Ascending aorta (tissue), 2 donors: ENCODE measurements around the gene CNIH4. TPM values are rescaled to one million over a fixed set of nuclear protein-coding genes. Genes with fewer than 3 reads are reported as not detected.

ENCODE experiments used
- DNase-seq, 2 donors: peaks; one replicate each; pipeline ENCODE4 v3.0.0-alpha.2; 2019; ENCODE audit warnings: low spot score in 2 of 2
- H3K27ac ChIP-seq, 2 donors: fragments of 200-600 bp; sonication (generic); one replicate each; pipeline ENCODE4 v1.5.1; 2016 to 2017; ENCODE audit warnings: mild to moderate bottlenecking in 1 of 2
- H3K27me3 ChIP-seq: fragments of 200-600 bp; sonication (generic); one replicate; pipeline ENCODE4 v1.5.1; 2017
- H3K36me3 ChIP-seq, 2 donors: fragments of 200-600 bp; sonication (generic); one replicate each; pipeline ENCODE4 v1.5.1; 2016
- H3K4me1 ChIP-seq, 2 donors: fragments of 200-600 bp; sonication (generic); one replicate each; pipeline ENCODE4 v1.5.1; 2016 to 2017; ENCODE audit warnings: mild to moderate bottlenecking in 1 of 2
- H3K4me3 ChIP-seq, 2 donors: fragments of 200-600 bp; sonication (generic); one replicate each; pipeline ENCODE4 v1.5.1; 2016 to 2017; ENCODE audit warnings: mild to moderate bottlenecking in 1 of 2
- H3K9me3 ChIP-seq, 2 donors: fragments of 200-600 bp; sonication (generic); one replicate each; pipeline ENCODE4 v1.5.1; 2016
- CTCF ChIP-seq, 3 experiments: fragments of 200-600 bp in 2 of 3; fragments of 450-650 bp in 1 of 3; sonication (generic) in 2 of 3; IDR thresholded peaks; one replicate each; pipeline ENCODE4 v1.5.1; 2016 to 2019; ENCODE audit warnings: antibody characterized with exemption in 3 of 3, mild to moderate bottlenecking in 1 of 3, moderate library complexity in 1 of 3
- intact Hi-C: fragments of 100-400 bp; cut with DNase I; formaldehyde crosslinking; loops from one replicate; pipeline ENCODE4 v1.15.1; 2023
- total RNA-seq: library from RNA; depleted of rRNA; stranded (reverse); fragments of >200 nt; gene quantifications from one replicate; pipeline ENCODE4 v1.1.0, GENCODE V29; 2016

The CNIH4 gene
- total RNA-seq, 1 donor from 2014 or later = 26.9 TPM

DNA sequence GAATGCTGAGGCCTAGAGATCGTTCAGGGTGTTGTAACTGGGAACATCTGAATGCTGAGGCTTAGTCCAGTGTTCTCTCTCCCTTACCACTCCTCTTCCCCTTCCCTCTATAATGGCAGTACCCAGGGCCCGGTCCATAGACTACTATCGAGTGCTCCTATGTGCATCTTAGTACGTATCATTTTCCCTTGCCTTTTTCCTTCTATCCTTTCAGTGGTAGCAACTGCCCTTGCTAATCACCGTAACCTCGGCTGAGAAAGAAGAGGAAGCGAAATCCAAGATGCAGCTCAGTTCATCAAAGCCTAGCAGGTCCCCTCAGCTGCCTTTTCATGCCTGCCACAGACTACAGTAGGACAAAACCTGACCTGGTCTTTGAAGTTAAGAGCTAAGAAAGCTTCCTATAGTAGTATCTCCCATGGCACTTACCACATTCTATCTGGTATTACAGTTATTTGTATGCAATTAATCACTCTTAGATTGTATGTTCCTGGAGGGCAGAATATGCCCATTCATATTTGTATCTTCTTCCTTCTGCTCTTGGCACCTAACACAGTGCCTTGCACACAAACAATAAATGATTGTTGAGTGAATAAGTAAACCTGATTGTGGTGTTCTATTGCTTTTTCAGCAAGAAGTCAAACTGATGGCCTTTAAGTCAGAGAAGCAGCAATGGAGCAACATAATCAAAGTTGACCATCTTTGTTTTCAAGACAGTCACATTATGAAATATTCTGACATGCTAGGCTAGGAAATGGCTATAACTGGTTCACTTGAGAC is 22.4 kb downstream of the CNIH4 start:
- no peak for TF ChIP-seq CTCF (IDR thresholded peaks at IDR 0.05)
- H3K4me1 ChIP-seq = peaks cover 10% of the 10 kb centered on the region in 2 donors
- H3K36me3 ChIP-seq = peaks cover 21 to 45% of the 10 kb centered on the region in 2 donors
- H3K27me3 ChIP-seq = no peaks in the 10 kb centered on the region
- no peak overlapping the region for H3K27ac ChIP-seq
- intact Hi-C loops = no loop called here
- no peak for DNase-seq
- H3K9me3 ChIP-seq = no peaks in the 10 kb centered on the region
- no peak overlapping the region for H3K4me3 ChIP-seq

GRCh38 chr1:224380003-224380402 is 23.3 kb downstream of the CNIH4 start:
- Histone ChIP-seq H3K4me1 (peaks cover 10% of the 10 kb centered on the region in 2 donors), H3K4me3 (no peak overlapping the region), H3K9me3 (no peaks in the 10 kb centered on the region), H3K27ac (no peak overlapping the region), H3K27me3 (no peaks in the 10 kb centered on the region), H3K36me3 (peaks cover 19 to 36% of the 10 kb centered on the region in 2 donors)
- TF ChIP-seq CTCF (IDR thresholded peaks at IDR 0.05) = no peak
- DNase-seq = no peak
- intact Hi-C loops = no loop called here

DNA sequence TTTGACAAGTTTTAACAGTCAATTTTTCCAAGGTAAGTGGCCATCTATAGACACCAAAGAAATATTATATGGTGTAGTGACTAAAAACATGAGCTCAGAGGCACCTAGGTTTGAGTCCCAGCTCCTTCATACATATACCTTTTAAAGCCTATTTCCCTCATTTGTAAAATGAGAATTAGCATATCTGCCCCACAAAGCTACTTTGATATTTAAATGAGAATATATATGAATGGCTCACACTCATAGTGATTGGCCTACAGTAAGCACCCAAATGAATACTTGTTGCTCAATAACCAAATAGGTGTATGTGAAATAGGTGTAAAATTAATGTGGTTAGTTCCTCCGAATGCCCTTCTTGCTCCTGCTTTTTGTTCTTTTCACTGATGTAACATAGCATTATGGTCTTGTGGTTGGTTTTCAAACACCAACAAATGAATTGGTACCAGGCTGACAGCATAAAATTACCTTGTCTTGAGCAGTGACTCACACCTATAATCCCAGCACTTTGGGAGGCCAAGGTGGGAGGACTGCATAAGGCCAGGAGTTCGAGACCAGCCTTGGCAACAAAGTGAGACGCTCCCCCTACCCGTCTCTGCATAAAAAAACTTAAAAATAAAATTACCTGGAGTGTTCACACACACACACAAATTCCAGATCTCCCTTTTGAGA is 25.3 kb downstream of the CNIH4 start:
- H3K4me3 ChIP-seq = no peak overlapping the region
- DNase-seq = no peak
- intact Hi-C loops = no loop called here
- no peaks in the 10 kb centered on the region for H3K9me3 ChIP-seq
- no peak overlapping the region for H3K27ac ChIP-seq
- no peak for TF ChIP-seq CTCF (IDR thresholded peaks at IDR 0.05)
- H3K36me3 ChIP-seq = peaks cover 17 to 19% of the 10 kb centered on the region in 2 donors
- H3K4me1 ChIP-seq = peaks cover 3 to 6% of the 10 kb centered on the region in 2 donors
- H3K27me3 ChIP-seq = no peaks in the 10 kb centered on the region

GRCh38 chr1:224383218-224383617 is 26.5 kb downstream of the CNIH4 start:
- no peak for TF ChIP-seq CTCF (IDR thresholded peaks at IDR 0.05)
- Histone ChIP-seq H3K4me3 (no peak overlapping the region), H3K27me3 (no peaks in the 10 kb centered on the region), H3K36me3 (peaks cover 20% of the 10 kb centered on the region in 2 donors), H3K4me1 (no peaks in the 10 kb centered on the region), H3K9me3 (no peaks in the 10 kb centered on the region), H3K27ac (no peak overlapping the region)
- no peak for DNase-seq
- intact Hi-C loops = no loop called here

DNA sequence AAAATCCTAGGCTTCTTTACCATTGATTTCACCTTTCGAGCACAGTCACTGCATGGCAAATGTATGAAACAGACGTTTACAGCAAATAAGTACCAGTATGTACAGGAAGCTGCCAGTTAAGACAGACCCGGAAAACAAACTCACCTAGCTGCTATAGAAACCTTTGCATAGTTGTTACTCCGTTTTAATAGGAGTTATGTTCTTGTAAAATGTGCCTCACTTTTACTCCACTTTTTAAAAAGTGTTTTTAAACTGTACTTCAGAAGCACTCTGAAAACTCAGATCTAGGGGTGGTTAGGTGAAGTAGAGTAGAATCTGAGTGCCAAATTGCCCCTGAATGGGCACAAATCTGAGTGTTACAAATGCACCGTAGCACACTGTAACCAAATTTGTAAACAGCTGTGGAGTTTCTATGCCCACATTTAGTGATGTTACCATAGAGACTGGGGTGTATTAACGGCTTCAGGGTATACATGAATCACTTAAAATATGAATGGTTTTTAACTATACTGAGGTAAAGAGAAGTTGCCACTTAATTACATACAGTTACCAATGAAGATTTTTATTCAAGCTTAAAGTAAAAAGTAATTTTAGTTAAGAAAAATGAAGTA is 30.7 kb downstream of the CNIH4 start:
- H3K4me1 ChIP-seq = no peaks in the 10 kb centered on the region

More for the DNA sequence above, 30.7 kb downstream of the CNIH4 start:
- Histone ChIP-seq H3K4me3 (no peak overlapping the region), H3K27me3 (no peaks in the 10 kb centered on the region), H3K9me3 (no peaks in the 10 kb centered on the region), H3K27ac (no peak overlapping the region), H3K36me3 (peaks cover 29 to 46% of the 10 kb centered on the region in 2 donors)
- intact Hi-C loops = no loop called here
- TF ChIP-seq CTCF (IDR thresholded peaks at IDR 0.05) = no peak
- no peak for DNase-seq
